ENCODE results near the gene ALLC.
A peak's percentile ranks its signal among the peaks of the same experiment; 100 is the strongest.
"Not testable (repeated sequence)": the region's sequence is repeated elsewhere in the genome, so short reads cannot be mapped to it uniquely, and the experiment has no call there.

ALLC gene

DNA sequence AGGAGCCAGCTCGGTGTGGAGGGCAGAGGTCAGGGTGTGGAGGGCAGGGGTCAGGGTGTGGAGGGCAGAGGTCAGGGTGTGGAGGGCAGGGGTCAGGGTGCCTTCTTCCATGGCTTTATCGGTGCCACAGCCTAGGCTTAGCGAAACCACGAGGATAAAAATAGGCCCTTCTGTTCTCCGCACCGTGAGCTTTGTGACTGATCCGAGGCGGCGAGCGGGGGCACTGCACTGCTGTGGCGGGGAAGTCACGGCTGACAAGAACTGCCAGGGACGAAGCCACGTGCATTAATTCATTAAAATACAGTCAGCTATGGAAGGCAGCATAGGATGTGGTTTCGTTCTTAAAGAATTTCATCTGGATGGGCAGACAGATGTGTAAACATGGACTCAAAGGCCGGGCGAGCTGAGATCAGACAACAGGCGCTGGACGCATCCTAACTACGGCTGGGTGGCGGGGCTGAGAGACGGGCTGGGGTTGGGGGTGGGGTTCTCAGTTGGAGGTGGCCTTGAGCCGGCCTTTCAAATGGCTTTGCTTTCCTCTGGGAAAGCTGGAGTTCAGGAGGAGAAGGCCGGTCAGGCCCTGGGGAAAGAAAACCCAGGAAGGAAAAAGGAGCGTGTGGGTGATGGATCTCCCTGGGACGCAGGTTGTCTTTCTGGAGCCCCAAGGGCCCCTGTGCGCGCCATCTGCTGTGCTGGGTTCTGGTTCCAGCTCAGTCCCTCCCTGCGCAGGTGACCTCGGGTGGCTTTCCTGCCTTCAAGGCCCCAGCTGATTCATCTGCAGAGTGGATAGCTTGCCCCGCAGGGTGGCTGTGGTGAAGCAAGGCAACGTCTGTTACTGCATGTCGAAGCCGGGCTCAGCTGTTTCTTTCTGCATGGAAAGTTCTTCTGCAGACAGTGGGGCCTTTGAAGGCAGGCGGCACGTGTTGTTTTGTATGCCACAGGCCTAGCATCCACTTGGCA, 958 bp upstream of the ALLC start:
- no peak for DNase-seq

- no peak for DNase-seq
These were observed 1.7 kb downstream of the ALLC start for GRCh38 chr2:3659447-3660432.

GRCh38 chr2:3660640-3661039, 2.6 kb downstream of the ALLC start:
- DNase-seq: not testable (repeated sequence)

DNA sequence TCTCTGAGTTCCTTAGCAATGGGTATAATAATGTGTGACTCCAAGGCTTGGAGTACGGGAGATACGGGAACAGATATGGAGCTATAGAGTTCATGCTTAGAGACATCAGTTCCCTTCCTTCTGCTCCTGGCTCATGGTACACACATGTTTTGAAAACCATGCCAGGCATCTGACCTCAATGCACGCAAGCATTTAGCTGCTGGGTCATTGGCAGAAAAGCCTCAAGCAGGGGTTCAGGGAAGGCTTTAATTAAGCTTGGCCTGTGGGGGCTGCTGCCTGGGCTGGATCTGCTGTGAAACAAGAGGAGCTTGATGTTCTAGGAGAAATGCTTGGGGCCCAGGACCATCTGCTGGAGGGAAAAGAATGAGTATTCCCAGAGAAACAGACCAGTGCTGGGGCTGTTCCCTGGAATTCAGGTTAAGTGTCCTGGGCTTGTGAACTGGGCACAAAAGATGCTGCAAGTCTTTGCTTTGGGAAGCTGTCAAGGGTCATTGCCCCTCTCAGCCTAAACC, 3.2 kb downstream of the ALLC start:
- no peak for DNase-seq

GRCh38 chr2:3662239-3662638, 4.2 kb downstream of the ALLC start:
- no peak for DNase-seq

- no peak for DNase-seq
These were observed 6.1 kb downstream of the ALLC start for GRCh38 chr2:3664118-3664517.

- DNase-seq: no peak
These were observed 6.9 kb downstream of the ALLC start for GRCh38 chr2:3664925-3665324.

DNA sequence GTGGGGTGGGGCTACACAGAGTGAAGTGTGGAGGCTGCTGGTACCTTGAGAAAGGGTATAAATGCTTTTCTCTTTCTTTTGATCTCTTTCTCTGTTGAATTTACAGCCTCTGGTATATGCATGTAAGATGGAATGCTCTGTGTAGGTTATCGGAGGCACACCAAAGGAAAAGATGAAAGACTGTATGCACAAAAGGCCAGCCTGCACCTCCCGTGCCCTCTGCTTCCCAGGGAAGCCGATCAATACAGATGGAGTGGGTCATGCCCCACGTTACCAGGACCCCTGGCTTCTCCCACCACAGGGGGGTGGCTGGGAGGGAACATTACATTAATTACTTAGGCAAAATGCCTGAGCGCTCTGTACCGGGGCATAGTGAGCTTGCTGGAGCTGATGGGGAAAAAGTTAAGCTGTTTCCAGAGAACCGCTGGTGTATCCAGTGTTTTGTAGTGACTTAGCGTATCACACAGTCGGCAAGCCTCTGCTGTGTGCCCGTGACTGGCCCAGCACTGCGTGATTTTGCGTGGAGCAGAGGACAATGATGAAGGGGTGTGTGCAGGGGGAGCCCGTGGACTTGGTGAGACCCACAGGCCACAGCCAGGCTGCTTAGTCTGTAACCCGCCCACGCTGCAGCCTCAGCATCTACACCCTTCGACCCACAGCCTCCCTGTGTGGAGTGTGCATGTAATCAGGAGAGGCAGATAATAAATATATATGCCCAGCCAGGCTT, 8.0 kb downstream of the ALLC start:
- DNase-seq: no peak

GRCh38 chr2:3666613-3666975, 8.6 kb downstream of the ALLC start:
- no peak for DNase-seq

DNA sequence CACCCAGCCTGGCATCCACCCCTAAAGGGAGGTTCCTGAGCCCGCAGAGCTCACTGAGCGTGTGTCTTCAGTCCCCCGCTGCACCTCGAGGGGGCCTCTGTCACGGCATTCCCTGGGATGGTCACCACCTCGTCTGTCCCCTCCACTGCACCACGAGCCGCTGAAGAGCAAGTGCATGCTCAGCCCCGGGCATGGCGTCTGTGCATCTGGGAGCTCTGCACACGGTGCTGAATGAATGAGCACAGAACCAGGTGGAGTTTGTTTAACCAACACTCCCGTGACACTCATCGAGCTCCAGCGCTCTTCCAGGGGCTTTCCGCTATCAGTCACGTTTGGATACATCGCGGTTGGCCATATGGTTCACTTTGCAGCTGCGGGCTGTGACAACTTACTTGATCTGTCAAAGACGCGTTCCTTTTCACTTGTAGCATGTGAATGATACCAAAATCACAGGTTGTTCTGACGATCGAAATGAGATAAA, 9.2 kb downstream of the ALLC start:
- DNase-seq: peak; percentile 43

- DNase-seq: no peak
These were observed 11.7 kb downstream of the ALLC start for GRCh38 chr2:3669656-3670055.

GRCh38 chr2:3670376-3670775, 12.4 kb downstream of the ALLC start:
- no peak for DNase-seq

DNA sequence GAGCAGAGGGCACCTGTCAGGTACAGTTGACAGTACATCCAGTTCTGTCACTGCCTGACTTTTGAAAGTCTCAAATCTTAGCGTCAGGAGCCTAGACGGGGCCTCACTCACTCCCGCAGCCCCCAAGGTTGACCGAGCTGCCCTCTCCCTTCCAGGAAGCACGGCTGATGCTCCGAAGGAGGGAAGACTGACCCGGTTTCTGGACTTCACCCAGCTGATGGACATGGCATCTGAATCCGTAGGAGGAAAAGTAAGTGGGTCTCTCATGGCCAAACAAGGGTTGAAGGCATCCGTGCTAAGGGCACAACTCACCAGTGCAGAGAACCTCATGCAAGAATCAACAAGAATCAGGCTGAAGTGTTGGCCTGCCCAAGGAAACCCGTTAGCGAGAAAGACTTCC, 12.9 kb downstream of the ALLC start:
- DNase-seq: no peak

GRCh38 chr2:3672861-3673678, 15.1 kb downstream of the ALLC start:
- no peak for DNase-seq

- no peak for DNase-seq
These were observed 16.3 kb downstream of the ALLC start for GRCh38 chr2:3674066-3674845.

DNA sequence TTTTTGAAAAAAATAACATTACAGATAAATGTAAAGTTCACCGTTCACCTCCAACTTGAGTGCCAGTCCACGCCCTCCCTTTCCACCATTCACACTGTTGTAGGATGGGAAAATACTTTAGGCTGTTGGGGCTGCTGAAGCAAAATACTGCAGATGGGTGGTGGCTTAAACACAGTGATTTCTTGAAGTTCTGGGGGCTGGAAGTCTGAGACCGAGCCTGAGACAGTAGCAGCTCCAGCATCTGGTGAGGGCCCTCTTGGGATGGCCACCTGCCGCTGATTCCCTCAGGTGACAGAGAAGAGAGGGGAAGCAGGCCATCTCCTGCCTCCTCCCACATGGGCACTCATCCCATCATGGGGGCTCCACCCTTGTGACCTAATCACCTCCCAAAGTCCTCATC, 17.7 kb downstream of the ALLC start:
- DNase-seq: no peak

- DNase-seq: no peak
These were observed 19.4 kb downstream of the ALLC start for GRCh38 chr2:3677436-3677835.

- no peak for DNase-seq
These were observed 20.2 kb downstream of the ALLC start for GRCh38 chr2:3678212-3678611.

GRCh38 chr2:3679180-3679579, 21.2 kb downstream of the ALLC start:
- no peak for DNase-seq

GRCh38 chr2:3679616-3680393, 21.8 kb downstream of the ALLC start:
- DNase-seq: no peak
